Pancreas (tissue), 10 donors: Measurements from ENCODE around the gene ALK. TPM values are rescaled to one million over a fixed set of nuclear protein-coding genes. Genes with fewer than 3 reads are reported as not detected.
A peak's percentile ranks its signal among the peaks of the same experiment; 100 is the strongest.

Experiments used
- ATAC-seq, 4 donors: fragments of 200-7000 bp; cut with Tn5 transposase; one replicate each; pipeline versions ENCODE4 v1.8.0 to v1.9.1; 2020; ENCODE audit warnings: mild to moderate bottlenecking in 4 of 4, moderate library complexity in 4 of 4
- DNase-seq, 6 donors: peaks; one replicate each; pipeline ENCODE4 v3.0.0-alpha.2; 2020
- FAIRE-seq: peaks from 2 replicates; lab custom pipeline; 2012; peaks lifted over from hg19 to GRCh38; lab: Jason Lieb, UNC
- H3K27ac ChIP-seq, 4 donors: fragments of 200-600 bp; sonication (generic); 1 replicate in 3 of 4; 2 replicates in 1 of 4; pipeline versions ENCODE4 v1.5.0 to v1.8.0; 2020
- H3K27me3 ChIP-seq, 4 donors: fragments of 200-600 bp; one replicate each; pipeline ENCODE4 v1.8.0; 2021
- H3K36me3 ChIP-seq, 3 donors: fragments of 200-600 bp; sonication (generic) in 1 of 3; one replicate each; pipeline versions ENCODE4 v1.5.0 to v1.8.0; 2020 to 2021
- H3K4me1 ChIP-seq, 3 donors: fragments of 200-600 bp; one replicate each; pipeline ENCODE4 v1.8.0; 2021
- H3K4me3 ChIP-seq, 4 donors: fragments of 200-600 bp; sonication (generic) in 2 of 4; one replicate each; pipeline versions ENCODE4 v1.5.0 to v1.8.0; 2020 to 2021
- H3K9me3 ChIP-seq, 4 donors: fragments of 200-600 bp; one replicate each; pipeline ENCODE4 v1.8.0; 2021
- WGBS, 2 donors: extraction: QIAGEN DNeasy Blood & Tissue Kit; methylation state at CpG; one replicate each; pipeline ENCODE4 v1.1.7; 2013; 5-methylcytosine and 5-hydroxymethylcytosine counted together
- intact Hi-C, 3 donors: fragments of 100-400 bp; cut with DNase I; formaldehyde crosslinking; loops; one replicate each; pipeline versions ENCODE4 v1.11.1 to v1.14.2; 2022
- polyA plus RNA-seq, 2 donors: library from polyadenylated mRNA; stranded (reverse); fragments of 200-250 nt; gene quantifications; one replicate each; pipeline ENCODE4 v1.2.3, GENCODE V29; 2013
- total RNA-seq, 6 donors: library from RNA; stranded (reverse); fragmentation: NEBNext Ultra II Directional in 4 of 6; extraction: Animal tissue kit (Norgen Biotek cat#: 25700) in 4 of 6; gene quantifications; one replicate each; pipeline versions ENCODE4 v1.2.1 to v1.2.4, GENCODE V29; 2021 to 2023
- TF ChIP-seq, protein P1 (sequence below), 4 donors: fragments of 200-600 bp; sonication (generic) in 3 of 4; IDR thresholded peaks; one replicate each; pipeline versions ENCODE4 v1.5.0 to v1.8.0; 2021; ENCODE audit warnings: antibody characterized with exemption in 4 of 4
- donor health status: healthy with polysubstance abuse.
- donor health status: DM: no; HTN: no; CAD: no; lungs with moderate emphysema.
- donor health status: DM: no; HTN: no; CAD: no.
- donor health status: control.
- donor health status: control.
- donor health status: Bipolar disorder and iron deficiency.
- donor health status: DM: yes; HTN: yes; CAD: no.
- donor health status: DM: no; HTN: no; CAD: no.
- donor health status: DM: no; HTN: no; CAD: no.
- donor health status: DM: yes; HTN: yes; CAD: no.

ALK gene
- total and polyA plus RNA-seq, 8 donors: 0.05 to 0.17 (median 0.09) TPM; not detected in 2

DNA sequence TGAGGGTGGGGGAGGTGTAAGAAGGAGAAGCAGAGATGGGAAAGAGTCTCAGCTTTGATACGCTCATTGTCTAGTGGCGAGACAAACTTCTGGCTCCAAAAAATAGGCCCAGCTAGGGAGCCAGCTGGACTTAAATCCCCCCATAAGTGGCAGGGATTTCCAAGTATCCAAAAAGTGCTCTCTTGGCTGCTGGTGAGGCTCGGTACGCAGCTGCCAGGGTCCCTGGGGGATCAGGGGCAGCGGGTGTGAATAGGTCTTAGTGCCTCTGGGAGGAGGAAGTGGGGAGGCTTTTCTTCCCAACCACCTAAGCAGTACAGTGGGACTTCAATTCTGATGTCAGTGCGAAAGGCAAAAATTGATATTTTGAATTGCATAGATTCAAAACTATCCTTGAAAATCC, 73.5 kb downstream of the ALK start:
- ATAC-seq (no peak), FAIRE-seq (no peak), DNase-seq (no peak)
- Histone ChIP-seq H3K36me3 (no peaks in the 10 kb centered on the region), H3K9me3 (no peaks in the 10 kb centered on the region), H3K27ac (no peak overlapping the region), H3K4me1 (no peaks in the 10 kb centered on the region), H3K4me3 (no peak overlapping the region), H3K27me3 (no peaks in the 10 kb centered on the region)
- TF ChIP-seq, protein P1, sequence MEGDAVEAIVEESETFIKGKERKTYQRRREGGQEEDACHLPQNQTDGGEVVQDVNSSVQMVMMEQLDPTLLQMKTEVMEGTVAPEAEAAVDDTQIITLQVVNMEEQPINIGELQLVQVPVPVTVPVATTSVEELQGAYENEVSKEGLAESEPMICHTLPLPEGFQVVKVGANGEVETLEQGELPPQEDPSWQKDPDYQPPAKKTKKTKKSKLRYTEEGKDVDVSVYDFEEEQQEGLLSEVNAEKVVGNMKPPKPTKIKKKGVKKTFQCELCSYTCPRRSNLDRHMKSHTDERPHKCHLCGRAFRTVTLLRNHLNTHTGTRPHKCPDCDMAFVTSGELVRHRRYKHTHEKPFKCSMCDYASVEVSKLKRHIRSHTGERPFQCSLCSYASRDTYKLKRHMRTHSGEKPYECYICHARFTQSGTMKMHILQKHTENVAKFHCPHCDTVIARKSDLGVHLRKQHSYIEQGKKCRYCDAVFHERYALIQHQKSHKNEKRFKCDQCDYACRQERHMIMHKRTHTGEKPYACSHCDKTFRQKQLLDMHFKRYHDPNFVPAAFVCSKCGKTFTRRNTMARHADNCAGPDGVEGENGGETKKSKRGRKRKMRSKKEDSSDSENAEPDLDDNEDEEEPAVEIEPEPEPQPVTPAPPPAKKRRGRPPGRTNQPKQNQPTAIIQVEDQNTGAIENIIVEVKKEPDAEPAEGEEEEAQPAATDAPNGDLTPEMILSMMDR (IDR thresholded peaks at IDR 0.05): no peak
- intact Hi-C loops: loop anchor here in 2 of 3 donors (10.0 kb wide), 2 partner anchors 543 to 553 kb away; no protein-coding TSS in a partner anchor
- WGBS, 2 donors: 71 to 72% methylated on average over 6 of the region's 6 CpGs

DNA sequence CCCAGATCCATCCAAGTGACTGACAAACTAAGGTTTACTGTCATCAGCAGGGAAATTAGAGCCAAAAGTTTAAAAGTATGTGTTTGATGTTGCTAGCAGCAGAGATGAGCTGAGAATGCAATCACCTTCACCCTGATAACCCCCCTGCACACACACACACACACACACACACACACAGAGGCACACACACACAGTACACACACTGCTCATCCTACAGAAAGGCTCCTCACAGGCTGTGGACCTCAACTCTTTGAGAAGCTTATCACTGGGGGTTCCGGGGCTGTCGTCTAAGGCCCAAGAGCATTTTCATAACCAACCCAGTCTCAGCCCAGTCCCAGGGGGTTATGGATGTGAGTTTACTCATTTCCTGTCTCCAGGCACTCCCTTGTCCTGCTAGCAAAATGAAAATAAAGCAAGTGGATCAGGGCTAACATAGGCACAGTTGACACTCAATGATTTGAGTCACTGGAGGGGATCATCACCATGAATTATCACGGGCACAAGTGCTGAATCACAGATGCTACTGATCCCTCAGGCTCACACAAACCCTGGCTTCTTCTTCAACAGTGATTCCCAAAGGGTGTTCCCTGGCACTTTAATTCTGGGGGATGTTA, 76.6 kb downstream of the ALK start:
- FAIRE-seq (no peak), ATAC-seq (no peak), DNase-seq (no peak)
- H3K9me3 ChIP-seq: no peaks in the 10 kb centered on the region
- no peak overlapping the region for H3K27ac ChIP-seq
- H3K27me3 ChIP-seq: no peaks in the 10 kb centered on the region
- intact Hi-C loops: loop anchor here in 2 of 3 donors (10.0 kb wide), 2 partner anchors 540 to 550 kb away; no protein-coding TSS in a partner anchor
- H3K4me1 ChIP-seq: no peaks in the 10 kb centered on the region
- WGBS, 2 donors: 84 to 85% methylated on average over 3 of the region's 3 CpGs
- TF ChIP-seq, protein P1 (IDR thresholded peaks at IDR 0.05): no peak
- H3K4me3 ChIP-seq: no peak overlapping the region
- no peaks in the 10 kb centered on the region for H3K36me3 ChIP-seq

DNA sequence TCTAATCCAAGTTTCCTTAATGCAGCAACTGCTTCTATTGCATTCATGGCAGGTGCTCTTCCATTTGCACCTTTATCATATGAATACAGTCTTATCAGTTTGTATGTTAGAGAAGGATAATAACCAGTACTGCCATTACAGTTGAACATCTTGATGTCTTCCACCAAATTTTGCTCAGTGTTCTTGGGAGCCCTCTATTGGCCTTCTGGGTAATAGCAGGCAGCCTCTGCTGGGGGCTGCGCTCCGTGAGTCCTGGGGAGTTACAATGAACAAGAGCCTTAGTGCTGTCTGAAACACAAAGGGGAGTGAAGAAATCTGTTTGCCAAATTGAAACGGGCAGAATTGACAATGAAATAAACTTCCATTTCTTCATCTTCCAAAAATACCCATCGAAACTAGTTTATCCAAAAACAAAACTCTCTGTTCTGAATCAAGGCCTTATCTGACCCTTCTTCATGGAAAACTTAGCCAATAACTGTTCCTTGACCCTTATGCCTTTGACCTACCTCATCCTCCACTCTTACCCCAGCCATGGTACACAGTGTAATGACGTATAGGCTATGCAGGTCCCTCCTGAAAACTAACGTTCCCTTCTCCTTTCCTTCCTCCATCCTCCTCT, 79.9 kb downstream of the ALK start:
- no peaks in the 10 kb centered on the region for H3K4me1 ChIP-seq
- DNase-seq: peak in 1 of 6 donors; percentile 43
- intact Hi-C loops: loop anchor here in 2 of 3 donors (10.0 kb wide), 2 partner anchors 537 to 547 kb away; no protein-coding TSS in a partner anchor
- peak in 3 of 4 donors; percentile 74 to 89 (median 87) for ATAC-seq
- TF ChIP-seq, protein P1 (IDR thresholded peaks at IDR 0.05): peak; percentile 70 to 87 (median 84)
- no peaks in the 10 kb centered on the region for H3K9me3 ChIP-seq
- no peaks in the 10 kb centered on the region for H3K27me3 ChIP-seq
- no peak overlapping the region for H3K4me3 ChIP-seq
- no peaks in the 10 kb centered on the region for H3K36me3 ChIP-seq
- 43 to 45% methylated on average over 6 of the region's 6 CpGs for WGBS, 2 donors
- FAIRE-seq: no peak
- no peak overlapping the region for H3K27ac ChIP-seq

DNA sequence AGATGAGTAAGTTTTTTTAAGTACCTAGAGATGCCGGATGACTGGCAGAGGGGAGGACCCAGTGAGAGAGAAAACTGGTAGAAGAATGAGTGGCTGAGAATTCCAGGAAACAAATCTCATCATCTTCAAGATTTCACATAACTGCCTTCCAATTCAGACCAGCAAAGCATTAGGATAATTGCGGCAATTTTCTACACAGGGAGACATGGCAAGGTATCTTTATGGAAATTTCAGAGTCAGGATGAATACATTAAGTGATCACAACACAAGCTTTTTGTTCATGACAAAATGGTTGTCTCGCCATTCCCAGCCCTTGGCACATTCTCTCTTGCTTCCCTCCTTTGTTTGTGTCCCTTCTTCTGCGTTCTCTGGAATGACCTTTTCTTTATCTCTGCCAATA, 82.1 kb downstream of the ALK start:
- 75 to 88% methylated on average over 4 of the region's 4 CpGs for WGBS, 2 donors
- Histone ChIP-seq H3K4me3 (no peak overlapping the region), H3K27ac (no peak overlapping the region), H3K9me3 (no peaks in the 10 kb centered on the region), H3K4me1 (no peaks in the 10 kb centered on the region), H3K36me3 (no peaks in the 10 kb centered on the region), H3K27me3 (no peaks in the 10 kb centered on the region)
- FAIRE-seq (no peak), DNase-seq (no peak), ATAC-seq (no peak)
- TF ChIP-seq, protein P1 (IDR thresholded peaks at IDR 0.05): no peak
- intact Hi-C loops: no loop called here

DNA sequence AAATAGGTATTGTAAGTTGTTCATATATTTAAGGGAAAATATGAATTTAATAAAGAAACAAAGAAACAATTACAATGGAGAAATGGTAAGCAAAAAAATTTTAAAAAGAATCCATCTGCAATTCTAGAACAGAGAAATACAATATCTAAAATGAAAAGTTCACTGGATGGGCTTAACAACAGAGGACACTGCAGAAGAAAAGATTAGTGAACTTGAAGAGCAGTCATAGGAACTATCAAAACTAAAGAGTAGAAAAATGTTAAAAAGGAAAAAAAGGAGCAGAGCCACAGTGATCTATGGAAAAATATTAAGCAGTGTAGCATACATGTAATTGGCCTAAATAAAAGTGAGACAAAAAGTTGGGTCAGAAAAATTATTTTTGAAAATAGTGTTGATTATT, 83.5 kb downstream of the ALK start:
- DNase-seq (no peak), FAIRE-seq (no peak), ATAC-seq (no peak)
- H3K4me3 ChIP-seq: no peak overlapping the region
- H3K9me3 ChIP-seq: no peaks in the 10 kb centered on the region
- no peaks in the 10 kb centered on the region for H3K36me3 ChIP-seq
- no peaks in the 10 kb centered on the region for H3K27me3 ChIP-seq
- intact Hi-C loops: no loop called here
- no peaks in the 10 kb centered on the region for H3K4me1 ChIP-seq
- H3K27ac ChIP-seq: no peak overlapping the region
- TF ChIP-seq, protein P1 (IDR thresholded peaks at IDR 0.05): no peak
